H9 (cell line): Measurements from ENCODE around the gene HERC3. TPM values are rescaled to one million over a fixed set of nuclear protein-coding genes. Genes with fewer than 3 reads are reported as not detected.

Experiments
- DNase-seq: peaks from one replicate; pipeline ENCODE4 v3.0.0-alpha.2; 2017
- H2AFZ ChIP-seq: one replicate; pipeline ENCODE4 v1.6.1; 2013; ENCODE audit warnings: mild to moderate bottlenecking, low read length, control low read depth, moderate library complexity
- H2AK5ac ChIP-seq: 2 replicates; pipeline ENCODE4 v1.6.1; 2013; ENCODE audit warnings: low read length, control low read depth, mixed read lengths; ENCODE audit not compliant: insufficient read length
- H2BK120ac ChIP-seq: one replicate; pipeline ENCODE4 v1.6.1; 2013; ENCODE audit warnings: low read depth, mild to moderate bottlenecking, low read length, control low read depth, inconsistent platforms; ENCODE audit not compliant: poor library complexity, severe bottlenecking
- H2BK12ac ChIP-seq: 2 replicates; pipeline ENCODE4 v1.6.1; 2013; ENCODE audit warnings: low read length, control low read depth, mixed read lengths, low read depth; ENCODE audit not compliant: insufficient read length
- H2BK15ac ChIP-seq: 2 replicates; pipeline ENCODE4 v1.6.1; 2013; ENCODE audit warnings: low read depth, low read length, control low read depth
- H2BK20ac ChIP-seq: one replicate; pipeline ENCODE4 v1.6.1; 2013; ENCODE audit warnings: low read depth, mild to moderate bottlenecking, low read length, control low read depth, inconsistent platforms; ENCODE audit not compliant: poor library complexity, severe bottlenecking
- H2BK5ac ChIP-seq: 2 replicates; pipeline ENCODE4 v1.6.1; 2013; ENCODE audit warnings: low read length, control low read depth, mixed read lengths; ENCODE audit not compliant: insufficient read length
- H3K14ac ChIP-seq: 2 replicates; pipeline ENCODE4 v1.6.1; 2013; ENCODE audit warnings: low read length, control low read depth; ENCODE audit not compliant: insufficient read depth
- H3K18ac ChIP-seq: 2 replicates; pipeline ENCODE4 v1.6.1; 2013; ENCODE audit warnings: low read depth, mild to moderate bottlenecking, mixed read lengths, low read length, control low read depth; ENCODE audit not compliant: insufficient read length
- H3K23ac ChIP-seq: 2 replicates; pipeline ENCODE4 v1.6.1; 2013; ENCODE audit warnings: low read length, control low read depth, mixed read lengths, low read depth; ENCODE audit not compliant: insufficient read length
- H3K23me2 ChIP-seq: 2 replicates; pipeline ENCODE4 v1.6.1; 2013; ENCODE audit warnings: low read depth, mild to moderate bottlenecking, mixed read lengths, low read length, control low read depth; ENCODE audit not compliant: insufficient read length, poor library complexity, severe bottlenecking
- H3K27ac ChIP-seq: 2 replicates; pipeline ENCODE4 v1.5.1; 2013; ENCODE audit warnings: low read length, control low read depth, mixed read lengths, low read depth; ENCODE audit not compliant: insufficient read length
- H3K27me3 ChIP-seq: 2 replicates; pipeline ENCODE4 v1.6.1; 2013; ENCODE audit warnings: low read length, control low read depth, inconsistent platforms; ENCODE audit not compliant: insufficient read depth
- H3K4ac ChIP-seq: 2 replicates; pipeline ENCODE4 v1.6.1; 2013; ENCODE audit warnings: low read depth, mild to moderate bottlenecking, control low read depth, inconsistent platforms, low read length, moderate library complexity
- H3K4me1 ChIP-seq: 2 replicates; pipeline ENCODE4 v1.6.1; 2013; ENCODE audit warnings: low read length, control low read depth, inconsistent platforms; ENCODE audit not compliant: insufficient read depth
- H3K4me2 ChIP-seq: 2 replicates; pipeline ENCODE4 v1.6.1; 2013; ENCODE audit warnings: low read length, control low read depth, mixed read lengths; ENCODE audit not compliant: insufficient read length, insufficient read depth
- H3K56ac ChIP-seq: 2 replicates; pipeline ENCODE4 v1.6.1; 2013; ENCODE audit warnings: low read depth, mild to moderate bottlenecking, mixed read lengths, low read length, control low read depth; ENCODE audit not compliant: insufficient read length
- H3K79me1 ChIP-seq: 2 replicates; pipeline ENCODE4 v1.6.1; 2013; ENCODE audit warnings: low read depth, mild to moderate bottlenecking, moderate library complexity, low read length, control low read depth, inconsistent platforms; ENCODE audit not compliant: insufficient read depth, poor library complexity, severe bottlenecking
- H3K79me2 ChIP-seq: 2 replicates; pipeline ENCODE4 v1.6.1; 2013; ENCODE audit warnings: low read length, control low read depth, inconsistent platforms; ENCODE audit not compliant: insufficient read depth
- H3K9ac ChIP-seq: 2 replicates; pipeline ENCODE4 v1.6.1; 2013; ENCODE audit warnings: low read length, control low read depth, mixed read lengths; ENCODE audit not compliant: insufficient read length; ENCODE audit errors: extremely low read depth
- H3K9me3 ChIP-seq: one replicate; pipeline ENCODE4 v1.6.1; 2013; ENCODE audit warnings: low read depth, low read length, inconsistent platforms; ENCODE audit not compliant: control insufficient read depth
- H3T11ph ChIP-seq: one replicate; pipeline ENCODE4 v1.6.1; 2013; ENCODE audit warnings: mild to moderate bottlenecking, low read length, control low read depth, inconsistent platforms
- H4K20me1 ChIP-seq: one replicate; pipeline ENCODE4 v1.6.1; 2013; ENCODE audit not compliant: control insufficient read depth, insufficient read length, insufficient read depth
- H4K5ac ChIP-seq: 2 replicates; pipeline ENCODE4 v1.6.1; 2013; ENCODE audit warnings: low read depth, mild to moderate bottlenecking, mixed read lengths, low read length, control low read depth; ENCODE audit not compliant: insufficient read length
- H4K8ac ChIP-seq: replicated peaks from 2 replicates; pipeline ENCODE4 v1.6.1; 2013; ENCODE audit warnings: low read length, control low read depth, mixed read lengths, low read depth; ENCODE audit not compliant: insufficient read length
- H4K91ac ChIP-seq: 2 replicates; pipeline ENCODE4 v1.6.1; 2013; ENCODE audit warnings: low read depth, mild to moderate bottlenecking, moderate library complexity, mixed read lengths, low read length, control low read depth; ENCODE audit not compliant: insufficient read length
- H3K27ac Mint-ChIP-seq, 3 experiments: 2 replicates in 2 of 3; 3 replicates in 1 of 3; pipeline ENCODE4 v1.8.0; 2020 to 2021; ENCODE audit warnings: mixed read lengths in 3 of 3, mild to moderate bottlenecking in 1 of 3, moderate library complexity in 1 of 3
- H3K27me3 Mint-ChIP-seq: 2 replicates; pipeline ENCODE4 v1.8.0; 2021; ENCODE audit warnings: low read depth, mild to moderate bottlenecking, moderate library complexity, mixed read lengths
- H3K36me3 Mint-ChIP-seq, 3 experiments: 2 replicates in 2 of 3; 3 replicates in 1 of 3; pipeline ENCODE4 v1.8.0; 2020 to 2021; ENCODE audit warnings: low read depth in 3 of 3, mixed read lengths in 3 of 3; ENCODE audit not compliant: insufficient read depth in 1 of 3
- H3K4me1 Mint-ChIP-seq, 2 experiments: 2 replicates each; pipeline ENCODE4 v1.8.0; 2020; ENCODE audit warnings: mixed read lengths in 2 of 2
- H3K4me3 Mint-ChIP-seq, 2 experiments: 2 replicates in 1 of 2; 3 replicates in 1 of 2; pipeline ENCODE4 v1.8.0; 2020 to 2021; ENCODE audit warnings: mild to moderate bottlenecking in 2 of 2, mixed read lengths in 2 of 2, moderate library complexity in 1 of 2
- H3K9me3 Mint-ChIP-seq, 2 experiments: 2 replicates in 1 of 2; 3 replicates in 1 of 2; pipeline ENCODE4 v1.8.0; 2020; ENCODE audit warnings: mild to moderate bottlenecking in 2 of 2, mixed read lengths in 2 of 2, moderate library complexity in 1 of 2
- WGBS: extraction: QIAGEN DNeasy Blood & Tissue Kit; methylation state at CpG from one replicate; pipeline ENCODE4 v1.1.7; 2013; ENCODE audit warnings: missing lambda C conversion rate, low lambda C conversion rate, mixed read lengths; ENCODE audit not compliant: insufficient read length; ENCODE audit errors: extremely low coverage; 5-methylcytosine and 5-hydroxymethylcytosine counted together
- total RNA-seq: library from RNA; stranded (reverse); gene quantifications from 2 replicates; pipeline ENCODE4 v1.2.1, GENCODE V29; 2021
- TF ChIP-seq, protein P1 (sequence below): fragments of 200-600 bp; sonication (generic); conservative IDR thresholded peaks from 3 replicates; pipeline ENCODE4 v1.8.0; 2021; ENCODE audit warnings: antibody characterized with exemption, mild to moderate bottlenecking

Gene HERC3
- total RNA-seq, 1 experiment from 2014 or later = 2.9 TPM

- peaks cover 1 to 14% (median 11%) of the 10 kb centered on the region in 3 experiments; a peak in 5 of 7 replicates for H3K36me3 Mint-ChIP-seq
- WGBS = no CpG with 5 or more reads among the region's 2 CpGs
- Histone ChIP-seq H3T11ph (no peak overlapping the region), H4K8ac (no peak overlapping the region), H3K23ac (no peak overlapping the region), H3K27ac (no peak overlapping the region), H2AK5ac (no peak overlapping the region), H4K91ac (no peak overlapping the region), H2BK12ac (no peak overlapping the region), H3K4me1 (no peaks in the 10 kb centered on the region; the same call in 1 of the 2 replicates), H3K4ac (no peak overlapping the region), H2AFZ (no peak overlapping the region), H3K79me2 (no peaks in the 10 kb centered on the region), H3K56ac (no peak overlapping the region), H3K79me1 (no peaks in the 10 kb centered on the region), H3K18ac (no peak overlapping the region), H2BK15ac (no peak overlapping the region), H4K20me1 (no peaks in the 10 kb centered on the region), H3K14ac (no peak overlapping the region), H3K4me2 (no peak overlapping the region), H2BK5ac (no peak overlapping the region), H3K23me2 (no peaks in the 10 kb centered on the region), H4K5ac (no peak overlapping the region), H3K9ac (no peak overlapping the region), H3K27me3 (no peaks in the 10 kb centered on the region), H2BK120ac (no peak overlapping the region), H2BK20ac (no peak overlapping the region), H3K9me3 (no peaks in the 10 kb centered on the region)
- H3K4me1 Mint-ChIP-seq = 0 out of 4 replicates have a peak, but pooled peaks cover 0 to 3% of the 10 kb centered on the region in 2 experiments
- H3K27me3 Mint-ChIP-seq = no peaks in the 10 kb centered on the region; the same call in 1 of the 2 replicates
- DNase-seq = no peak
- no peak overlapping the region for H3K4me3 Mint-ChIP-seq
- TF ChIP-seq, protein P1, sequence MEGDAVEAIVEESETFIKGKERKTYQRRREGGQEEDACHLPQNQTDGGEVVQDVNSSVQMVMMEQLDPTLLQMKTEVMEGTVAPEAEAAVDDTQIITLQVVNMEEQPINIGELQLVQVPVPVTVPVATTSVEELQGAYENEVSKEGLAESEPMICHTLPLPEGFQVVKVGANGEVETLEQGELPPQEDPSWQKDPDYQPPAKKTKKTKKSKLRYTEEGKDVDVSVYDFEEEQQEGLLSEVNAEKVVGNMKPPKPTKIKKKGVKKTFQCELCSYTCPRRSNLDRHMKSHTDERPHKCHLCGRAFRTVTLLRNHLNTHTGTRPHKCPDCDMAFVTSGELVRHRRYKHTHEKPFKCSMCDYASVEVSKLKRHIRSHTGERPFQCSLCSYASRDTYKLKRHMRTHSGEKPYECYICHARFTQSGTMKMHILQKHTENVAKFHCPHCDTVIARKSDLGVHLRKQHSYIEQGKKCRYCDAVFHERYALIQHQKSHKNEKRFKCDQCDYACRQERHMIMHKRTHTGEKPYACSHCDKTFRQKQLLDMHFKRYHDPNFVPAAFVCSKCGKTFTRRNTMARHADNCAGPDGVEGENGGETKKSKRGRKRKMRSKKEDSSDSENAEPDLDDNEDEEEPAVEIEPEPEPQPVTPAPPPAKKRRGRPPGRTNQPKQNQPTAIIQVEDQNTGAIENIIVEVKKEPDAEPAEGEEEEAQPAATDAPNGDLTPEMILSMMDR = no peak
- H3K9me3 Mint-ChIP-seq = peaks cover 3 to 8% of the 10 kb centered on the region in 2 experiments; a peak in 4 of 5 replicates
- no peak overlapping the region for H3K27ac Mint-ChIP-seq
Observed at GRCh38 chr4:88621763-88622327, 29.6 kb downstream of the HERC3 start.
